ENCODE data around the gene COL4A4.

- TF ChIP-seq POLR2AphosphoS5 (IDR thresholded peaks at IDR 0.05; ENCODE audit: low read depth) (no peak), CTCF (conservative IDR thresholded peaks at IDR 0.05; ENCODE audit: low read depth in 2 of 2) (no peak), EZH2phosphoT487 (IDR thresholded peaks at IDR 0.05; ENCODE audit: unreplicated experiment) (no peak), CREB1 (CRISPR knock-in tag; IDR thresholded peaks at IDR 0.05; ENCODE audit: low read depth) (no peak), EZH2 (IDR thresholded peaks at IDR 0.05; ENCODE audit: low read depth, unreplicated experiment) (no peak), ETS1 (IDR thresholded peaks at IDR 0.05) (no peak), REST (IDR thresholded peaks at IDR 0.05; ENCODE audit: unreplicated experiment) (no peak), NANOG (IDR thresholded peaks at IDR 0.05; ENCODE audit: borderline replicate concordance) (no peak), JUNB (IDR thresholded peaks at IDR 0.05; ENCODE audit: unreplicated experiment) (no peak), ZNF331 (CRISPR knock-in tag; IDR thresholded peaks at IDR 0.05; ENCODE audit: low read depth) (no peak), ZNF114 (CRISPR knock-in tag; IDR thresholded peaks at IDR 0.05) (no peak), STAT1 (IDR thresholded peaks at IDR 0.05; ENCODE audit: unreplicated experiment) (no peak)
Measured at GRCh38 chr2:227038550-227039189, 125.3 kb downstream of the COL4A4 start.
